Activated CD4-positive, alpha-beta T cell treated with anti-CD3 and anti-CD28 coated beads for 48 hours (primary cell): ENCODE data around the gene TANC1.

Source experiments
- DNase-seq: peaks from one replicate; pipeline ENCODE4 v3.0.0-alpha.2; 2020

The TANC1 gene

DNA sequence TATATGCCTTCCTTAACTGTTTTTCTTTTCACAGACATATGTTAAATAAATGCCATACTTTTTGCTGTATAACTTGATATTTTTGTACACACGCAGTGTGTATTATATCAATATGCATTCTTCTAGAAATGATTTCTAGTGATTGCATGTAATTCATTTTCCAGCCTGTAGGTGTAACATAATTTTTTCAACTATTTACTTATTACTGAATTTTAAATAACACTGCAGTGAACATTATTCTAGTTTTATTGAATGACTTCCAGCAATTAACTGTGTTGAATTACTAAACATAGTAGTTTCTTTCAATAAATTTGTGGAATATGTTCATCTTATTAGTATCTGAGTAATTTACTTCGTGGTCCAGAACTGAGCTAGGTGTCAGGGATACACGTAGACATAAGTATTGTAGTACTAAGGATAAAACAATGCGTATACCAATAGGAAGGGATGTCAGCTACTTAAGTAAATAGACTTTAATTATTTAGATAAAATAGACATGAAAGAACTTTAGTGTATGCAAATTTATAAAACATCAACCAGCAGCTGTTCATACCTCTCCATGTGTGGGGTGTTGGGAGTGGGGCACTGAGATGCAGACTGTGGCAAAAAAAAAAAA is 28.0 kb downstream of the TANC1 start:
- no peak for DNase-seq

DNA sequence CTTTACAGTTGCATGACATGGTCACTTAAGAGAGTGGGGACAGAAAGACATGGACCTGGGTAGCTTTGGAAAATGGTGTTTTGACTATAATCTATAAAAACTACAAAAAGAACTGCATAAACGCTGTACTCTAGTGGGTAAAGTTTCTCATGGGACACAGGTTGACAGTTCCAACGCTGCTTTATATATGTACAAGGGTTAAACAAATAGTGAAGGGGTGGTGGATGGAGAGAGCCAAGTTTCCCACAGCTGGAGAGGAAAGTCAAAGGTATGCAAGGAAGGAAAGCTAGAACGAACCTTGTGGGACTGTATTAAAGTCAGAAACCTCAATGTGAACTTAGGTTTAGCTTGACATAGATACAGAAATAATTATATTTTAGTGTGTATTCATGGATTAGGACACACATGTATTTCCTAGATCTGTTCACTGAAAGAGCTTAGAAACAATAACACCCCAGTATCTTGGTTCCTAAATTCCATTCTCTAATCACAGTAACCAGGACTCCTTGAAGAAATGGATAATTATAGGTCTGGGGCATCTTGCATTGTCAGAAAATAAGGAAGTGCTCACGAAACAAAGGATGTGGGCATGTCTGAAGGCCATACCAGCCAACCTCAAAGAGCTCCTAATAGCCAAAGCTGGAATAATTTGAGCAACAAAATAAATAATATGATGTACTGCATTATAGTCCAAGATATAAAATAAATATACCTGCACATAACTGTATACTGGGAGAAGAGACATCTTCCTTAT is 28.8 kb downstream of the TANC1 start:
- no peak for DNase-seq

DNA sequence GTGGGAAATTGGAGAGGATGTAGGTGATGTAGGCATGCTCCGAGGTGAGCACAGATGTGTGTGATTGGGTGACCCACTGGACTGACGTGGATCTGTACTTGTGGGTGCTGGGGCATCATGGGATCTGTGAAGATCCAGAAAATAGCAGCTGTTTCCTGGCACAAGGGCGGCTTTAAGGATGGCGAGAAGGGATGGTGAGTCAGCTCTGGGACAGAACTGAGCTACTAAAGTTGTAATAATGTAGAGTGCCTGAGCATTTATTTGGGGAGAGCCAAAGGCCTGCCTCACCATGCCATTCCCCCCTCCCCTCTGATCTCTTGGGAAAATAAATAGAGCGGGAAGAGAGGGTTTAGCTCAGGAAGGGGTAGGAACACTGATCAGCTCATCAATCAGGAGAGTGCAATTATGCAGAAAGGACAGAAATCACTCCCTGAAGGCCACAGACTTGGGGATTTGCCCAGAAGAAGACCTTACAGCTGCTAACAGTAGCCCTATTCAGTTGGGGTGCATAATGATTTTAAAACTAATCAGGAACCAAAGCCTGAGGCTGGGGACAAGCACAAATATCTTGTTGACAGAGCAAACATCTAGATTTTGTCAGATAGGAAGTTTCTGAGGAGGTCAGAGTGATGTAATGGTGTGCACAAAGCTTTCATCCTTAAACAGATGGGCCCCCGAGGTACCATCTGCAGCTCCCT is 30.3 kb downstream of the TANC1 start:
- no peak for DNase-seq

DNA sequence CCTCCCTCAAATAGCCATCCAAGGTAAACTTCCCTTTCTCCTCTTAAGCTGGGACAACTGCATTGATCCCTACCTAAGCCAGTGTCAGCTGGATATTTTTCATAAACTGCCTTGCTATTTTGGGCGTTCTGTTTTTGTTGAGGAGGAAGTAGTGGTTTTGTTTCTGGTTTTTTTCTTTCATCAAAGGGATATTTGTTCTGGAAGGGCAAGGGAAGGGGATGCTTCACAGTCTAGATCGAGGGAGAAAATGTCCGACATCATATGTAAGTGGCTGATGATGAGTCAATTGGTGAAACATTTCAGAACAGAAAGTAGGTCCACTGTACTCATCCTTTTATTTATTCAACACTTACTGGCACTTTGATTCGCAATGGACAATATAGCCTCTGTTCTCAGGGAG is 31.0 kb downstream of the TANC1 start:
- DNase-seq, result no peak

DNA sequence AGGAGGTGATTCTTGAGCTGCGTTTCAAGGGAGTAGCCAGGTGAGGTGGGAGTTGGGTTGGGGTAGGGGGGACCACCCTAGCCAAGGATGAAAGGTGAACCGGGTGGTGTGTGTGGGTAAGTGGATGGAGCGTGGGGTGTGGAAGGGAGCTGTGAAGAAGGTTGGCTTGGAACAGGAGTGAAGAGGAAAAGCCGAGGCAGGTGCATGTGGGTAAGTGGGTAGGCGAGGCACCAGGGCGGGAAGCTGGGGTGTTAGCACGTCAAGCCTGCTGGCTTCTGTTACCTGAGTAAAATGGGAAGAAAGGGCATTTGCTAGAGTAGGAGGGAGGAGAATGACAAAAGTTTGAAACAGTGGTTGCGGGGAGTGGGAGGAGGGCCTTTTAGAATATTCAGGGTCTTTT is 31.6 kb downstream of the TANC1 start:
- no peak for DNase-seq

DNA sequence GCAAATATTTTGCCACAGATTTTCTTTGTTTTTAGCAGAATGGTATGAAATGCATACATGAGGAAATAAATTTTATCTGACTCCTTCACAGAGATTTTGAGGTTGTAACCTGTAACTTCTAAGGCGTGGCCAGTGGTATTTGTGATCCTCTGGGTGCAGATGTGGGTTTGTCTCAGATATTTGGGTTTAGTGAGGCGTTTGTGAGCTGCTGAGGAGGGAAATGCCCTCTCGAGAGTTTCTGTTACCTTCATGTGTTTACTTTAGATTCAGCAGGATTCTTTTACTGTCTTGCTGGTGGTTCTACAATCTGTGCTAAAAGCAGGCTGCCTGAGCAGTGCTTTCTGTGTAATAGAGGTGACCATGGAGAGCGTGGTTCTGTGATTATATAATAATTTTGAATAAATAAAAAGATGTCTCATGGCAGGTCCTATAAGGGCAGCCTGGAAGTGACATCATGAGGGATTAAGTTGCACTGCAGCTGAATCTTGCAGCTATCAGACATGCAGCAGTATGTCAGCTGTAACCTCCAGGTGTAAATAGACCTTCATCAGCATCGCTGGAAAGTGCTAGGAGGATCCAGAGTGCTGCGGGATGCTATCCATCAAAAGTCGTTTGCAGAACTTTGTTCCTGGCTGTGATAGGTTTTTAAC is 34.1 kb downstream of the TANC1 start:
- DNase-seq, result no peak

DNA sequence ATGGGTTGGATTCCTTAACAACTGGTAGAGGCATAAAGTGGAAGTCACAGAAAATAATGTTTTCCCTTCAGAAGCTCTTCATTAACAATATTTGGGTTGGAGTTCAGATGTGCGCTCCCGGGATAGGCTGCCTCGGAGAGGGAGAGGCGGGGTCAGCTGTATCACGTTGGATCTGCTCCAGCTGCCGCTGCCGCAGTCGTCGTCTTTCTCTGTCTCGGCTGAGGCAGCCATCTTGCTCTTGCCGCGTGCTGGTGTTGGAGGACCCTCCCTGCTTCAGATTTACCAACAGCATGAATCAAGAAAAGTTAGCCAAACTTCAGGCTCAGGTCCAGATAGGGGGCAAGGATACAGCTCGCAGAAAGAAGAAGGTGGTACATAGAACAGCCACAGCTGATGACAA is 35.1 kb downstream of the TANC1 start:
- no peak for DNase-seq

DNA sequence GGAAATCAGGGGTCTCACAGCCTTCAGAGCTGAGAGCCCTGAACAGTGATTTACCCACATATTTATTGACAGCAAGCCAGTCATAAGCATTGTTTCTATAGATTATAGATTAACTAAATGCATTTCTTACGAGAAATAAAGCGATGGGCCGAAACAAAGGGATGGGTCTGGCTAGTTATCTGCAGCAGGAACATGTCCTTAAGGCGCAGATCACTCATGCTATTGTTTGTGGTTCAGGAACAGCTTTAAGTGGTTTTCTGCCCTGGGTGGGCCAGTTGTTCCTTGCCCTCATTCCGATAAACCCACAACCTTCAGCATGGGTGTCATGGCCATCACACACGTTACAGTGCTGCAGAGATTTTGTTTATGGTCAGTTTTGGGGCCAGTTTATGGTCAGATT is 36.4 kb downstream of the TANC1 start:
- DNase-seq, result no peak

DNA sequence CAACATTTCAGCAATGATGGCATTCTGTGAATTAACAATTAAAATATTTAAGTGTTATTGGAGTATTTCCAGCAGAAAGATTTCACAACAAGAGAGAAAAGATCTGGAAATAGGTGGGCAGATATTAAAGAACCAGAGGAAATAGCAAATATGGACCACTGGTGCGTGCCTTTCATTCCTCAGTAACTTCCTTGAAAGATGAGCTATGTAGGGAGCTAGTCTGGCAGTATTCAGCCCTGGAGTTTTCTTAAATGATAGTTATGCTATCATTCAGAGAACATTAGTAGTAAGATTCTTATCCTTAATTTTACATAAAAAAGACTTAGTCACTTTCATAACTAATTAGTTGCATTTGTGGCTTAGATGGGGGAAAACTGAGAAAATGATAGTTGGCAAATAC is 41.5 kb downstream of the TANC1 start:
- DNase-seq, result no peak

DNA sequence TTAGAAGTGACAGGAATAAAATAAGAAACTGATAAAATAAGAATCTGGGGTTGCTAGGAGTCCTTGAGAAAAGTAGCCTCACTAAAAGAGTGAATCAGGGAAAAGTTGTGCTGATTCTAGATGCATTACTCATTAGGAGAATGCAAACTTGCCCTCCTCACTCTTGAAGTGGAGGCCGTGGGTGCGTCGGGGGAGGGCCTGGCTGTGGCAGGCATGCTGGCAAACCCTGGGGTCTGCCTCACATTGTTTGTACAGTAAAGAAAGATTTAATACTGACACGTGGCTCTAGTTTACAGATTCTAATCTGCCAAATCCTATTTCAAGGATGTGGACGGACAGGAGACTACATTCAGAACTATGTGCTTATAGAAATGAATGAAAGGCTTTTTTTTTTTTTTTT is 41.9 kb downstream of the TANC1 start:
- peak; percentile 38 for DNase-seq

DNA sequence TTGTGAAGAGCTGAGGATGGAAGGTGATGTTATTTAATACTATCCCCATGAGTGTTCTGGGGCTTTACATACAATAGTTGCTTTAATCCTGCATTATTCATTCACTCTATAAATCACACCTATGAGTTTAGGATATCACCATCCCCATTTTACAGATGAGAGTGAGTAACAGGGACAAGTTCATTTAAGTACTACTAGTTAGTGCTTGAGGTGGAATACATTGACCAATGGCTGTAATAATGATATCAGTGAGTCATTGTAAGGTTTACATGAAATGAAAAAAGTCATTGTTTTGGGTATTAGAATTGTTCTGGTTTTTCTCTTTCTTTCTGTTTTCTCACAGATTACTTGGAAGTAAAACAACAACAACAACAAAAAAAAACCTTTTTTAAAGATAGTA is 42.5 kb downstream of the TANC1 start:
- no peak for DNase-seq

DNA sequence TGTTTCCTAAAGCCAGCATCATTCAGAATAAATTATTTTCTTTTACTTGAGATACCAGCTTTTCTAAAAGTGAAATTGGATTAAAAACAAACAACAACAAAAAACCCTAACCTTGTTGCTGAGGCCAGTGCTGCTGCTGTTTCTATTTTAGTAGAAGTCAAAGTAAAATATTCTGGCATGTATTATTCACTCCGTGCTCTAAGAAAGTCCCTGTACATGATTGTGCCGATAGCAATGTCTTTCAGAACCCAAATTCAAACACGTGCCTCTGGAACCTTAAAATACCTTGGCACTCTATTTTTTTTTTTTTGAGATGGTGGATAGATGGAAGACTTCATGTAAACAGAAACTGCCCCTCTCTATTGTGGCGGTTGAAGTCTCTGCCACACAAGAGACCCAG is 43.7 kb downstream of the TANC1 start:
- no peak for DNase-seq

DNA sequence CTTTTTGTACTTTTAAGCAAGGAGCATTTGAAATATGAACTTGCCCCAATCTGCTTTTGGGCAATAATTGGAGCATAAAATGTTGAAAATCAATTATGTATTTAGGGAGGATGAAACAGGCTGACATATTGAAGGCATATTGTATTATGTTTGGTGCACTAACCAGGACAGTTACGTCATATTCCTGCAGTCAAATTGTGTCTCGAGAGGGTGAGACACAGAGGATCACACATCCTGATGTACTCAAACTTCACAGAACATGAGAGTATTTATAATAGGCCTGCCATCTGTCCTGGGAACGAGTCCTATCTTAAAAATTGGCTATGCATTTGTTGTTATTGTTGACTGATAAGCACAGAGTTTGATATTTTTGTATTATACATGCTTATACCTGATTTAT is 44.7 kb downstream of the TANC1 start:
- no peak for DNase-seq

DNA sequence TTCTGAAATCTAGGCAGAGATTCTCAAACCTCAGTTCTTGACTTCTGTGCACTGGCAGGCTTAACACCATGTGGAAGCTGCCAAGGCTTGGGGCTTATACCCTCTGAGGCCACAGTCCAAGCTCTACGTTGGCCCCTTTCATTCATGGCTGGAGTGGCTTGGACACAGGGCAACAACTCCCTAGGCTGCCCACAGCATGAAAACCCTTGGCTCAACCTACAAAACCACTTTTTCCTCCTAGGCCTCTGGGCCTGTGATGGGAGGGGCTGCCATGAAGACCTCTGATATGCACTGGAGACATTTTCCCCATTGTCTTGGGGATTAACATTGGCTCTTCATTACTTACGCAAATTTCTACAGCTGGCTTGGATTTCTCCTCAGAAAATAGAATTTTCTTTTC is 46.7 kb downstream of the TANC1 start:
- DNase-seq, result no peak

DNA sequence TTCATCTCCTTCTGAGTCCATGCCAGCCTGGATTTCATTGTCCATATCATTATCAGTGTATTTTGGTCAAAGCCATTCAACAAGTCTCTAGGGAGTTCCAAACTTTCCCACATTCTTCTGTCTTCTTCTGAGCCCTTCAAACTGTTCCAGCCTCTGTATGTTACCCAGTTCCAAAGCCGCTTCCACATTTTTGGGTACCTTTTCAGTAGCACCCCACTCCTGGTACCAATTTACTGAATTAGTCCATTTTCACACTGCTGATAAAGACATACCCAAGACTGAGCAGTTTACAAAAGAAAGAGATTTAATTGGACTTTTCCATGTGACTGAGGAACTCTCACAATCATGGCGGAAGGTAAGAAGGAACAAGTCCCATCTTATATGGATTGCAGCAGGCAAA is 47.4 kb downstream of the TANC1 start:
- no peak for DNase-seq

DNA sequence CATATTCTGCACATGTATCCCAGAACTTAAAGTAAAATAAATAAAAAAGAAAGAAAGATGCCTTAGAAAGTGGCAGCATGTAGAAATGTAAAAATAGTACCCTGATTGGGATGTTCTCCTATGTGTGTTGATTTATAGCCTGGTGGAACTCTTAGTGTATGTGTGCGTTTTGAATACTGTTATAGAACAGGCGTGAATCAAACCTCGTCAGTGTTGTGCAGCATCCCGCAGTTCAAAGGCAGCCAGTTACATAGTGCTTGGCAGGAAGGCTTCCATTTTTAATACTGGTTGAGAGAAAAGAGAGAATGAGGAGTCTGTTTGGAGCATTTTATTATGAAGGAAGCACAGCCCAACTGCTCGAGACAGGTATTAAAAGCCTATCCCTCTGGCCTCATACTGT is 49.4 kb downstream of the TANC1 start:
- DNase-seq, result no peak

DNA sequence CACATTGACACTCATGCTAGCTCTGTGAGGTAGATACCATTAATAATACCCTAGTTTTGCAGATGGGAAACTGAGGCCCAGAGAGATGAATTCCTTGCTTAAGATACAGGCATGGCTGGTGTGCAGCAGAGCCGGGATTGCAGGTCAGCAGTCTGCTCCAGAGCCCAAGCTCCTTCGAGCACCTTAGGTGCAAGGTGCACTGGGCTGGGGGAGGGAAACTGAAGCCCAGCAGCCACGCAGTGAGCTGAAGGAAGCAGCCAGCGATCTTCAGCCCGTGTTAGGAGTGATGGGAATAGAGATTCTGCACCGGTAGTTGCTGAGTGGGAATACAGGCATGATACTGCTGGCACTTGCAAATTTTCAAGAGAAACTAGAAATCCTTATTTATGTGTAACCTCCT is 50.6 kb downstream of the TANC1 start:
- no peak for DNase-seq

DNA sequence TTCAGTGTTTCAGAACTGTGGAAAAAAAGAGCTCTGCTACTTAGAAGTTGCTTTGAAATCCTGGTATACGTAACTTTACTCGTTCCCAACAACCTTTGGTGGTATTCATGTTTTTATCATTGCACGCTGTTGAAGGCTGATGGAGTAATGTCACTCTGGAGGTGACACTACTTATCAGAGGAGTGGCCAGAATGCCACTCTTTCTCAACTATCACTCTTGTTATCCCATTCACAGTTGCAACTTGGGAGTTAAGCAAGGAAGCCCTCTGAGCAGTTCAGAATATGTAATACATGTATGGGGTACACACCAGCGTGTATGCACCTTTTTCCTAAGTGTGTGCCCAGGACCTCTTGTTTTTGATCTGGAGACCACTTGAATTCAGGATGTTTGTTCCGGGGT is 53.6 kb downstream of the TANC1 start:
- DNase-seq, result no peak

DNA sequence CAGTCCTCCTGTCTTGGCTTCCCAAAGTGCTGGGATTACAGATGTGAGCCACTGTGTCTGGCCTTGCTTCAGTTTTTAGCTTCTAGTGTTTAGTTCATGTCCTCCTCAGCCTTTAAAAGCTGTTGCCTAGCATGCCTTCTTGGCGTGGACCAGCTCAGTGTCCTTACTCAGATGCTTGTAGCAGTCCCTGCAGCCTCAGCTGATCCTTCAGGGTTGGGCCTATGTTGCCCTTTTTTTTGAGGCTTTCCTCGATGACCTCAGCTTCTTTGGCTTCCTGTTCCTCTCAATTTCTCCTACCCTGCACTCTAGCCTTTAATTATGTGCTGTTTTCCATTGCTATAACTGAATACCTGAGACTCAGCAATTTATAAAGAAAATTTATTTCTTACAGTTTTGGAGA is 57.7 kb downstream of the TANC1 start:
- DNase-seq, result no peak

DNA sequence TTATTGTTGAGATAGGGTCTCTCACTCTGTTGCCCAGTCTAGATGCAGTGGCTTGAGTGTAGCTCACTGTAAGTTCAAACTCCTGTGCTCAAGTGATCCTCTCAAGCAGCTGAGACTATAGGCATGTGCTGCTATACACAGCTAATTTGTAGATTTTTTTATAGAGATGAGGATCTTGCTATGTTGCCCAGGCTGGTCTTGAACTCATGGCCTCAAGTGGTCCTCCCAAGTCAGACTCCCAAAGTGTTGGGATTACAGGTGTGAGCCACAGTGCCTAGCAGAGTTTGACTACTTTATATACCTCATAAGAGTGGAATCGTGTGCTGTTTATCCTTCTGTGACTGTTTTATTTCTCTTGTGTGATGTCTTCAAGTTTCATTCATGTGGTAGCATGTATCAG is 60.3 kb downstream of the TANC1 start:
- DNase-seq, result no peak

DNA sequence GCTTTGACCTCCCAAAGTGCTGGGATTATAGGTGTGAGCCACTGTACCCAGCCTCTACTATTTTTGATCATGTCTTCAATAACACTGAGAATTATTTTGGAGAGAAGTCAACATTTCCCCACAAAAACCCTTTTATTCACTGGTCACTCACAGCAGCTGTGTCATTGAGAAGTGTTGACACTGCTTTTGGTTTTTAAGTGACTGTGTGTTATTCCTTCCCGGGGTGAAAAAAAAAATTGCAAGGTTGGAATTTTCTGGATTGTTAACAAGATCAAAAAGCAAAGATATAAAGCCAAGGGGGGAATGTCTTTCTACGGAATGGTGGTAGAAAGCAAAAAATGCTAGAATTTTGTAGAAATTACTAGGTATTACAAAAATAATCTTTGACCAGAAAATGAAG is 61.5 kb downstream of the TANC1 start:
- DNase-seq, result no peak

DNA sequence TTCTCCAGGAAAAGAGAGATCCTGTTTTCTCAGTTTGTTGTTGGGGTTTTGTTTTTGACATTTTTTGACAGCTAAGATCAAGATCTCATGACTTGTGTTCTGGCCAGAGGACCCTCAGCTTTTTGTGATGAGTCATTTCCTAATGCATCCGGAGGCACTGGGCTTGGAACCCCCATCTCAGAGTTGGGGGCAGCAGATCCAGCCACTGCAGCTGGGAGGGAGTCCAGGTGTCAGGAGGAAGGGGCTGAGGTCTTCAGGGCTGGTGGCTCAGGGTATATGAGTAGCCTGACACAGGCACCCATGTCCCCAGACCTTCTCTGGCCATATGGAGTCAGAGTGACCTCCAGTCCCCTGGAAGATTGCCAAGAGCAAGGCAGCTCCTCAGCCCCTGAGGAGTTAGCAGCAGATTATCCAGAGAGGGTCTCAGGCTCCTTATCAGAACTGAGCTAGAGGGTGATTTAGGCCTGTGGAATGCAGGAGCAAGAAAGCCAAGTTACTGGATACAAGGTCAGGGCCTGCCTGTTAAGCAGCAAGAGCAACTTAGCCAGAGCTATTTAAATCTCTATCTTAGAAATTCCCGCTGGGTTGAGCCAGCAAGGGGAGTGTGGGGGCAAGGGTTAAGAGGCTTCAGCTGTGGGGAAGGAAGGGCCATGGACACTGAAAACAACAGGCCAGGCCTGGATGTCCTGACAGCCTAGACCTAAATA is 62.4 kb downstream of the TANC1 start:
- no peak for DNase-seq

DNA sequence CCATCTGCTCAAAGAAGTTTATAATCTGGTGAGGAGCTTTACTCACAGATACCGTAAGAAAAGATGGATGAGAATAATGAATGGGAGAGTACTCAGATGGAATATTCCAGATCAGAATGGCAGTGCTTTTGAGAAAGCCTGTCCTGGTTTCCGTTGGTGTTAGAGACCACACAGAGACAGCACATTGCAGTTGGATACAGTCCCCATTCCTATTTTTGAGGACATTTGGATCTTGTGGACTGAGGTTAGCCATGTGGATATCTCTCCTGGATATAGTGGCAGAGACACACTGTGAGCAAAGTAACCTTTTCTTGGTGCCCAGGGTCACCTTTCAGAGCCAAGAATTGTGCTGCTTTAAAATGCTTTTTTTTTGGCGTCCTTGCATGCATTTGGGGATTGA is 63.7 kb downstream of the TANC1 start:
- DNase-seq, result no peak
